ENCODE measurements around the gene SRC. TPM values are rescaled to one million over a fixed set of nuclear protein-coding genes. Genes with fewer than 3 reads are reported as not detected.
A peak's percentile ranks its signal among the peaks of the same experiment; 100 is the strongest.

The SRC gene
- total RNA-seq, 5 donors from 2014 or later (not counting 1 experiment from before 2014, with no cell fraction given) = 1.4 to 4.5 (median 2.0) TPM

GRCh38 chr20:37376791-37377190 is 30.9 kb downstream of the SRC start:
- H3K4me3 ChIP-seq (ENCODE audit: control insufficient read depth in 1 of 2, extremely low read depth in 1 of 2, low read length in 1 of 2) = no peak overlapping the region
- no peaks in the 10 kb centered on the region for H3K9me3 ChIP-seq
- POLR2A ChIA-PET = no interaction called here
- ATAC-seq (replicated peaks in 1 of 4) = no peak
- no peaks in the 10 kb centered on the region for H3K9me3 Mint-ChIP-seq
- H3K27me3 Mint-ChIP-seq = no peaks in the 10 kb centered on the region
- DNase-seq = no peak
- CTCF ChIA-PET = no interaction called here
- no peaks in the 10 kb centered on the region for H3K27me3 ChIP-seq (replicated peaks in 1 of 2; ENCODE audit: control insufficient read depth in 2 of 2, extremely low read depth in 1 of 2, insufficient read depth in 2 of 2, low read length in 1 of 2)
- H3K27ac ChIP-seq (ENCODE audit: low read length) = no peak overlapping the region
- H3K36me3 ChIP-seq (ENCODE audit: control insufficient read depth in 2 of 2, extremely low read depth in 1 of 2, insufficient read depth in 1 of 2, low read length in 1 of 2) = no peaks in the 10 kb centered on the region
- H3K4me3 Mint-ChIP-seq = no peak overlapping the region
- 80% methylated on average over 4 of the region's 6 CpGs for WGBS (ENCODE audit: insufficient coverage)
- no peak overlapping the region for H3K27ac Mint-ChIP-seq
- peaks cover 0 to 11% of the 10 kb centered on the region in 2 experiments for H3K4me1 ChIP-seq (ENCODE audit: control insufficient read depth in 1 of 2, extremely low read depth in 1 of 2, insufficient read depth in 2 of 2, low read length in 2 of 2)
- no peaks in the 10 kb centered on the region for H3K36me3 Mint-ChIP-seq
- H3K4me1 Mint-ChIP-seq = peaks cover 0 to 6% (median 5%) of the 10 kb centered on the region in 3 donors

- Mint-ChIP-seq H3K4me3 (no peak overlapping the region), H3K9me3 (no peaks in the 10 kb centered on the region), H3K4me1 (peaks cover 0 to 7% (median 6%) of the 10 kb centered on the region in 3 donors), H3K27me3 (no peaks in the 10 kb centered on the region), H3K36me3 (no peaks in the 10 kb centered on the region), H3K27ac (peak overlapping the region in 1 of 2 donors; percentile 19)
- H3K9me3 ChIP-seq = no peaks in the 10 kb centered on the region
- DNase-seq (no peak), ATAC-seq (replicated peaks in 1 of 4) (no peak)
- 35% methylated on average over 2 of the region's 5 CpGs for WGBS (ENCODE audit: insufficient coverage)
- no peak overlapping the region for H3K4me3 ChIP-seq (ENCODE audit: control insufficient read depth in 1 of 2, extremely low read depth in 1 of 2, low read length in 1 of 2)
- CTCF ChIA-PET = no interaction called here
- H3K4me1 ChIP-seq (ENCODE audit: control insufficient read depth in 1 of 2, extremely low read depth in 1 of 2, insufficient read depth in 2 of 2, low read length in 2 of 2) = peaks cover 0 to 11% of the 10 kb centered on the region in 2 experiments
- H3K36me3 ChIP-seq (ENCODE audit: control insufficient read depth in 2 of 2, extremely low read depth in 1 of 2, insufficient read depth in 1 of 2, low read length in 1 of 2) = no peaks in the 10 kb centered on the region
- POLR2A ChIA-PET = no interaction called here
- H3K27ac ChIP-seq (ENCODE audit: low read length) = no peak overlapping the region
- no peaks in the 10 kb centered on the region for H3K27me3 ChIP-seq (replicated peaks in 1 of 2; ENCODE audit: control insufficient read depth in 2 of 2, extremely low read depth in 1 of 2, insufficient read depth in 2 of 2, low read length in 1 of 2)
These were observed 31.6 kb downstream of the SRC start for GRCh38 chr20:37377346-37378081.

- Mint-ChIP-seq H3K9me3 (no peaks in the 10 kb centered on the region), H3K4me1 (peaks cover 0 to 10% (median 6%) of the 10 kb centered on the region in 3 donors), H3K27me3 (no peaks in the 10 kb centered on the region), H3K36me3 (no peaks in the 10 kb centered on the region), H3K4me3 (no peak overlapping the region), H3K27ac (no peak overlapping the region)
- Histone ChIP-seq H3K36me3 (ENCODE audit: control insufficient read depth in 2 of 2, extremely low read depth in 1 of 2, insufficient read depth in 1 of 2, low read length in 1 of 2) (no peaks in the 10 kb centered on the region), H3K27ac (ENCODE audit: low read length) (no peak overlapping the region), H3K4me3 (ENCODE audit: control insufficient read depth in 1 of 2, extremely low read depth in 1 of 2, low read length in 1 of 2) (no peak overlapping the region), H3K27me3 (replicated peaks in 1 of 2; ENCODE audit: control insufficient read depth in 2 of 2, extremely low read depth in 1 of 2, insufficient read depth in 2 of 2, low read length in 1 of 2) (no peaks in the 10 kb centered on the region), H3K9me3 (no peaks in the 10 kb centered on the region), H3K4me1 (ENCODE audit: control insufficient read depth in 1 of 2, extremely low read depth in 1 of 2, insufficient read depth in 2 of 2, low read length in 2 of 2) (peaks cover 0 to 11% of the 10 kb centered on the region in 2 experiments)
- CTCF ChIA-PET = interaction anchor here in 1 of 2 donors (0.6 kb wide), 1 partner anchor 1181 kb away, joined by 4 read pairs; no protein-coding TSS in a partner anchor
- DNase-seq (no peak), ATAC-seq (replicated peaks in 1 of 4) (no peak)
- POLR2A ChIA-PET = no interaction called here
- 100% methylated on average over 3 of the region's 6 CpGs for WGBS (ENCODE audit: insufficient coverage)
These were observed 32.5 kb downstream of the SRC start for GRCh38 chr20:37378420-37378784.

GRCh38 chr20:37378785-37379598 is 33.1 kb downstream of the SRC start:
- WGBS (ENCODE audit: insufficient coverage) = 73% methylated on average over 16 of the region's 24 CpGs
- Mint-ChIP-seq H3K36me3 (no peaks in the 10 kb centered on the region), H3K27ac (no peak overlapping the region), H3K27me3 (no peaks in the 10 kb centered on the region), H3K4me1 (peaks cover 0 to 10% (median 6%) of the 10 kb centered on the region in 3 donors), H3K4me3 (no peak overlapping the region), H3K9me3 (no peaks in the 10 kb centered on the region)
- Histone ChIP-seq H3K4me3 (ENCODE audit: control insufficient read depth in 1 of 2, extremely low read depth in 1 of 2, low read length in 1 of 2) (no peak overlapping the region), H3K36me3 (ENCODE audit: control insufficient read depth in 2 of 2, extremely low read depth in 1 of 2, insufficient read depth in 1 of 2, low read length in 1 of 2) (no peaks in the 10 kb centered on the region), H3K27me3 (replicated peaks in 1 of 2; ENCODE audit: control insufficient read depth in 2 of 2, extremely low read depth in 1 of 2, insufficient read depth in 2 of 2, low read length in 1 of 2) (no peaks in the 10 kb centered on the region), H3K9me3 (no peaks in the 10 kb centered on the region), H3K27ac (ENCODE audit: low read length) (no peak overlapping the region), H3K4me1 (ENCODE audit: control insufficient read depth in 1 of 2, extremely low read depth in 1 of 2, insufficient read depth in 2 of 2, low read length in 2 of 2) (peaks cover 0 to 12% of the 10 kb centered on the region in 2 experiments)
- ChIA-PET CTCF (no interaction called here), POLR2A (no interaction called here)
- no peak for ATAC-seq (replicated peaks in 1 of 4)
- peak in 1 of 35 experiments; percentile 24 for DNase-seq

- Mint-ChIP-seq H3K4me1 (peaks cover 6 to 15% (median 12%) of the 10 kb centered on the region in 3 donors), H3K4me3 (no peak overlapping the region), H3K27ac (no peak overlapping the region), H3K27me3 (no peaks in the 10 kb centered on the region), H3K36me3 (no peaks in the 10 kb centered on the region), H3K9me3 (no peaks in the 10 kb centered on the region)
- no peak overlapping the region for H3K4me3 ChIP-seq (ENCODE audit: control insufficient read depth in 1 of 2, extremely low read depth in 1 of 2, low read length in 1 of 2)
- H3K4me1 ChIP-seq (ENCODE audit: control insufficient read depth in 1 of 2, extremely low read depth in 1 of 2, insufficient read depth in 2 of 2, low read length in 2 of 2) = peaks cover 2 to 18% of the 10 kb centered on the region in 2 experiments
- peaks cover 0 to 2% of the 10 kb centered on the region in 2 experiments for H3K27me3 ChIP-seq (replicated peaks in 1 of 2; ENCODE audit: control insufficient read depth in 2 of 2, extremely low read depth in 1 of 2, insufficient read depth in 2 of 2, low read length in 1 of 2)
- WGBS (ENCODE audit: insufficient coverage) = 90% methylated on average over 3 of the region's 14 CpGs
- no peaks in the 10 kb centered on the region for H3K9me3 ChIP-seq
- ATAC-seq (replicated peaks in 1 of 4) (no peak), DNase-seq (no peak)
- H3K27ac ChIP-seq (ENCODE audit: low read length) = no peak overlapping the region
- H3K36me3 ChIP-seq (ENCODE audit: control insufficient read depth in 2 of 2, extremely low read depth in 1 of 2, insufficient read depth in 1 of 2, low read length in 1 of 2) = no peaks in the 10 kb centered on the region
- CTCF ChIA-PET = no interaction called here
- POLR2A ChIA-PET = interaction anchor here (0.6 kb wide), 2 partner anchors 151 to 1293 kb away, joined by 3 to 14 read pairs; no protein-coding TSS in a partner anchor
These were observed 34.3 kb downstream of the SRC start for GRCh38 chr20:37379967-37380828.
